Chondrocyte (in vitro differentiated cells): ENCODE measurements around the gene RAC2. TPM values are rescaled to one million over a fixed set of nuclear protein-coding genes. Genes with fewer than 3 reads are reported as not detected.

Experiments
- DNase-seq: peaks from one replicate; pipeline ENCODE4 v3.0.0; 2021; ENCODE audit warnings: mixed read lengths, low spot score
- H3K27ac Mint-ChIP-seq: one replicate; pipeline ENCODE4 v1.8.0; 2021; ENCODE audit warnings: mild to moderate bottlenecking, moderate library complexity, mixed read lengths; ENCODE audit not compliant: unreplicated experiment
- H3K27me3 Mint-ChIP-seq: 2 replicates; pipeline ENCODE4 v1.8.0; 2021; ENCODE audit warnings: low read depth, mixed read lengths
- H3K36me3 Mint-ChIP-seq: 2 replicates; pipeline ENCODE4 v1.8.0; 2021; ENCODE audit warnings: low read depth, mixed read lengths
- H3K4me1 Mint-ChIP-seq: 2 replicates; pipeline ENCODE4 v1.8.0; 2021; ENCODE audit warnings: low read depth, mild to moderate bottlenecking, mixed read lengths
- H3K4me3 Mint-ChIP-seq: one replicate; pipeline ENCODE4 v1.8.0; 2021; ENCODE audit warnings: mild to moderate bottlenecking, moderate library complexity, mixed read lengths; ENCODE audit not compliant: unreplicated experiment
- H3K9me3 Mint-ChIP-seq: 2 replicates; pipeline ENCODE4 v1.8.0; 2021; ENCODE audit warnings: low read depth, mixed read lengths
- CTCF ChIP-seq: fragments of 200-600 bp; sonication (generic); IDR thresholded peaks from 2 replicates; pipeline ENCODE4 v1.5.0; 2021; ENCODE audit warnings: antibody characterized with exemption, mild to moderate bottlenecking, moderate library complexity
- long read RNA-seq: library from polyadenylated mRNA; stranded (forward); transcript quantifications from one replicate; pipeline ENCODE4 v2.0.0, GENCODE V29; 2021
- total RNA-seq: library from RNA; stranded (reverse); gene quantifications from 3 replicates; pipeline ENCODE4 v1.2.1, GENCODE V29; 2021

RAC2 gene
- total RNA-seq, result 0.20 TPM in 1 of 3 replicates, not detected in the others
- long read RNA-seq, result 0 reads

- Mint-ChIP-seq H3K4me1 (peaks cover 6% of the 10 kb centered on the region), H3K27me3 (peaks cover 17% of the 10 kb centered on the region), H3K36me3 (no peaks in the 10 kb centered on the region), H3K27ac (no peak within 1 kb of the TSS), H3K4me3 (no peak within 1 kb of the TSS), H3K9me3 (no peaks in the 10 kb centered on the region)
- TF ChIP-seq CTCF, result no peak
- peak; percentile 78 for DNase-seq
Observed at GRCh38 chr22:37244114-37244921, at the start of gene RAC2. TSS of gene RAC2 (minus strand) at chr22:37244269. CDS start at chr22:37244148, 121 bp downstream.

DNA sequence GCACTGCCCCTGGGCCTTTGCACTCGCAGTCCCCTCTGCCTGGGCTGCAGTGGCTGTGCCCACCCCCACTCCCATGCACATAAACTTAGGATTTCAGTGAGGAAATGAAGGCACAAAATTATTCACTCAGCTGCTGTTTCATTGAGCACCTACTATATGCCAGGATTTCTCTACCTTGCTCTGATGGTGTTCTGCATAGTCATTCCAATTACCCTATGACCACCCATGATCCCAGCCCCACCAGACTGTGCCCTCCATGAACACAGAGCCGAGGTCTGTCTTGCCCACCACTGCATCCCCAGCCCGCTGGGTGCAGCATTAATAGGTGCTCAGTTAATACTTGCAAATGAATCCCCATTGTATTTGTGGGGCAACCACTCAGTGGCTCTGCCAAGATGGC lies 49.1 kb upstream of the RAC2 start:
- Mint-ChIP-seq H3K9me3 (peaks cover 3% of the 10 kb centered on the region), H3K36me3 (no peaks in the 10 kb centered on the region), H3K27me3 (no peaks in the 10 kb centered on the region), H3K27ac (no peak overlapping the region), H3K4me3 (no peak overlapping the region), H3K4me1 (no peaks in the 10 kb centered on the region)
- no peak for DNase-seq
- TF ChIP-seq CTCF, result no peak

DNA sequence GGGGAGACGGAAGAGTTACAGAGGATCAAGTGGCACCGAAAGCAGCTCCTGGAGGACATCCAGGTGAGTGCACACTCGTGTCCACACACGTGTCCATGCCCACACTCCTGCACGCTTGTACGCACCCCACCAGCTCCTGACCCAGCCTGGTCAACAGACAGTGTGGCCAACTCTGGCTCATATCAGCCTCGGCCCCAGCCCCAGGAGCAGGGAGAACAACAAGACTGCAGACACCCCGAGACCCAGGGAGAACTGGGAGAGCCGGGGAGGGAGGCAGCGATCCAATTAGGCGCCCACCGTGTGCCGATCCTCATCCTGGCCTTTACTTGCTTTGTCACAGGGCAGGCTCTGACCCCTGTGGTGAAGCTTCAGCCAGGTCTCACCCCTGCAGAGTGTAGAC lies 48.6 kb upstream of the RAC2 start:
- peak; percentile 83 for DNase-seq
- Mint-ChIP-seq H3K27ac (no peak overlapping the region), H3K27me3 (no peaks in the 10 kb centered on the region), H3K4me1 (no peaks in the 10 kb centered on the region), H3K9me3 (peaks cover 3% of the 10 kb centered on the region), H3K4me3 (no peak overlapping the region), H3K36me3 (no peaks in the 10 kb centered on the region)
- TF ChIP-seq CTCF, result no peak

GRCh38 chr22:37291559-37292298 lies 47.7 kb upstream of the RAC2 start:
- peaks cover 2% of the 10 kb centered on the region for H3K27me3 Mint-ChIP-seq
- no peaks in the 10 kb centered on the region for H3K36me3 Mint-ChIP-seq
- H3K27ac Mint-ChIP-seq, result no peak overlapping the region
- no peak overlapping the region for H3K4me3 Mint-ChIP-seq
- no peak for DNase-seq
- TF ChIP-seq CTCF, result no peak
- H3K4me1 Mint-ChIP-seq, result no peaks in the 10 kb centered on the region
- peaks cover 3% of the 10 kb centered on the region for H3K9me3 Mint-ChIP-seq

DNA sequence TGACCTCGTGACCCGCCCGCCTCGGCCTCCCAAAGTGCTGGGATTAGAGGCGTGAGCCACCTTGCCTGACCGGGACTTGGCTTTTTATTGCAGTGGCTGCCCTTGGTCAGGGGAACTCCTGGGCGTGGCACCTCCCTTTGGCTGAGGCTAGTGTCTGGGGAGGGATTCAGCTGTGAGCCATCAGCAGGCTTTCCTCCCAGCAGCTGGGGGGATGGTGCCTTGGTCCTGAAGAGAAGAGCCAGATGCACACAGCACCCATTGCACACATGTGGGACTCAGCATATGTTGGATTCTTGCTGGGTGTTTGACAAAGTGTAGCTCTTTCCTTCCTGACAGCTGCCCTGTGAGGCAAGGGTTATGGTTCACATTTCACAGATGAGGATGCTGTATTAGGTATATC lies 46.7 kb upstream of the RAC2 start:
- TF ChIP-seq CTCF, result no peak
- Mint-ChIP-seq H3K9me3 (peaks cover 3% of the 10 kb centered on the region), H3K4me1 (no peaks in the 10 kb centered on the region), H3K4me3 (no peak overlapping the region), H3K27me3 (peaks cover 10% of the 10 kb centered on the region), H3K27ac (no peak overlapping the region), H3K36me3 (no peaks in the 10 kb centered on the region)
- no peak for DNase-seq
